GM18858 (cell line): ENCODE results near the gene LDLR.
"Not testable (repeated sequence)": the region's sequence is repeated elsewhere in the genome, so short reads cannot be mapped to it uniquely, and the experiment has no call there.

ENCODE experiments used
- ATAC-seq: cut with Tn5 transposase; IDR thresholded peaks from one replicate; pipeline ENCODE4 v1.9.1; 2021; ENCODE audit not compliant: unreplicated experiment

The LDLR gene

GRCh38 chr19:11103667-11104066 is 14.4 kb downstream of the LDLR start:
- ATAC-seq: not testable (repeated sequence)

DNA sequence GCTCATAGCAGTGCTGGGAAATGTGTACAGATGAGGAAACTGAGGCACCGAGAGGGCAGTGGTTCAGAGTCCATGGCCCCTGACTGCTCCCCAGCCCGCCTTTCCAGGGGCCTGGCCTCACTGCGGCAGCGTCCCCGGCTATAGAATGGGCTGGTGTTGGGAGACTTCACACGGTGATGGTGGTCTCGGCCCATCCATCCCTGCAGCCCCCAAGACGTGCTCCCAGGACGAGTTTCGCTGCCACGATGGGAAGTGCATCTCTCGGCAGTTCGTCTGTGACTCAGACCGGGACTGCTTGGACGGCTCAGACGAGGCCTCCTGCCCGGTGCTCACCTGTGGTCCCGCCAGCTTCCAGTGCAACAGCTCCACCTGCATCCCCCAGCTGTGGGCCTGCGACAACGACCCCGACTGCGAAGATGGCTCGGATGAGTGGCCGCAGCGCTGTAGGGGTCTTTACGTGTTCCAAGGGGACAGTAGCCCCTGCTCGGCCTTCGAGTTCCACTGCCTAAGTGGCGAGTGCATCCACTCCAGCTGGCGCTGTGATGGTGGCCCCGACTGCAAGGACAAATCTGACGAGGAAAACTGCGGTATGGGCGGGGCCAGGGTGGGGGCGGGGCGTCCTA is 15.9 kb downstream of the LDLR start:
- no peak for ATAC-seq

DNA sequence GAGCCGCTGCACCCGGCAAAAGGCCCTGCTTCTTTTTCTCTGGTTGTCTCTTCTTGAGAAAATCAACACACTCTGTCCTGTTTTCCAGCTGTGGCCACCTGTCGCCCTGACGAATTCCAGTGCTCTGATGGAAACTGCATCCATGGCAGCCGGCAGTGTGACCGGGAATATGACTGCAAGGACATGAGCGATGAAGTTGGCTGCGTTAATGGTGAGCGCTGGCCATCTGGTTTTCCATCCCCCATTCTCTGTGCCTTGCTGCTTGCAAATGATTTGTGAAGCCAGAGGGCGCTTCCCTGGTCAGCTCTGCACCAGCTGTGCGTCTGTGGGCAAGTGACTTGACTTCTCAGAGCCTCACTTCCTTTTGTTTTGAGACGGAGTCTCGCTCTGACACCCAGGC is 17.2 kb downstream of the LDLR start:
- ATAC-seq: no peak

- ATAC-seq: no peak
Measured at GRCh38 chr19:11108746-11109145, 19.5 kb downstream of the LDLR start.

GRCh38 chr19:11111117-11111770 is 22.0 kb downstream of the LDLR start:
- ATAC-seq: no peak

DNA sequence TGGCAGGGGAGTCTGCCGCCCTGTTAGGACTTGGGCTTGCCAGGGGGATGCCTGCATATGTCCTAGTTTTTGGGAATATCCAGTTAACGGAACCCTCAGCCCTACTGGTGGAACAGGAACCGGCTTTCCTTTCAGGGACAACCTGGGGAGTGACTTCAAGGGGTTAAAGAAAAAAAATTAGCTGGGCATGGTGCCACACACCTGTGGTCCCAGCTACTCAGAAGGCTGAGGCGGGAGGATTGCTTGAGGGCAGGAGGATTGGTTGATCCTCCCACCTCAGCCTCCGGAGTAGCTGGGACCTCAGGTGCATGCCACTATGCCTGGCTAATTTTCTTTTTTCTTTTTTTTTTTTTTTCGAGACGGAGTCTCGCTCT is 22.5 kb downstream of the LDLR start:
- no peak for ATAC-seq

GRCh38 chr19:11113140-11113708 is 24.0 kb downstream of the LDLR start:
- ATAC-seq: no peak

DNA sequence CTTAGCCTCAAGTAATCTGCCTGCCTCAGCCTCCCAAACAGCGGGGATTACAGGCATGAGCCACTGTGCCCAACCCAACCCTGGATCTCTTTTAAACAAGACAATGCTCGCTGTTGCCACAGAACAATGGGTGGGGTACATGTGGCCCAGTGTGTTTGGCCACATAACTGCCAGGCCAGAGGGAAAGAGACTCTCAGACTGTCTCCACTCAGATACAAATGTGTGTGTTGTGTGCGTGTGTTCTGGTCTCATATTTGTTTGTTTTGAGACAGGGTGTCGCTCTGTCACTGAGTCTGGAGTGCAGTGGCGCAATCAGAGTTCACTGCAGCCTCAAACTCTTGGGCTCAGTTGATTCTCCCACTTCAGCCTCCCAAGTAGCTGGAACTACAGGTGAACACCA is 25.8 kb downstream of the LDLR start:
- no peak for ATAC-seq

DNA sequence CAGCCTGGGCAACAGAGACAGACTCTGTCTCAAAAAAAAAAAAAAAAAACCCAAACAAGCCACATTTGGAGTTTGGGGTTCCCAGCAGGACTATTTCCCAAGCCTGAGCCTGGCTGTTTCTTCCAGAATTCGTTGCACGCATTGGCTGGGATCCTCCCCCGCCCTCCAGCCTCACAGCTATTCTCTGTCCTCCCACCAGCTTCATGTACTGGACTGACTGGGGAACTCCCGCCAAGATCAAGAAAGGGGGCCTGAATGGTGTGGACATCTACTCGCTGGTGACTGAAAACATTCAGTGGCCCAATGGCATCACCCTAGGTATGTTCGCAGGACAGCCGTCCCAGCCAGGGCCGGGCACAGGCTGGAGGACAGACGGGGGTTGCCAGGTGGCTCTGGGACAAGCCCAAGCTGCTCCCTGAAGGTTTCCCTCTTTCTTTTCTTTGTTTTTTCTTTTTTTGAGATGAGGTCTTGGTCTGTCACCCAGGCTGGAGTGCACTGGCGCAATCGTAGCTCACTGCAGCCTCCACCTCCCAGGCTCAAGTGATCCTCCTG is 26.7 kb downstream of the LDLR start:
- no peak for ATAC-seq

GRCh38 chr19:11116507-11116906 is 27.2 kb downstream of the LDLR start:
- ATAC-seq: no peak

DNA sequence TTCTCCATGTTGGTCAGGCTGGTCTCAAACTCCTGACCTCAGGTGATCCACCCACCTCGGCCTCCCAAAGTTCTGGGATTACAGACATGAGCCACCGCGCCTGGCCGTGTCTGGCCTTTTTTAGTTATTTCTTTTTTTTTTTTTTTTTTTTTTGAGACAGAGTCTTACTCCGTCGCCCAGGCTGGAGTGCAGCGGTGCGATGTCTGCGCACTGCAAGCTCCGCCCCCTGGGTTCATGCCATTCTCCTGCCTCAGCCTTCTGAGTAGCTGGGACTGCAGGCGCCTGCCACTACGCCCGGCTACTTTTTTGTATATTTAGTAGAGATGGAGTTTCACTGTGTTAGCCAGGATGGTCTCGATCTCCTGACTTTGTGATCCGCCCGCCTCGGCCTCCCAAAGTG is 32.7 kb downstream of the LDLR start:
- not testable (repeated sequence) for ATAC-seq

DNA sequence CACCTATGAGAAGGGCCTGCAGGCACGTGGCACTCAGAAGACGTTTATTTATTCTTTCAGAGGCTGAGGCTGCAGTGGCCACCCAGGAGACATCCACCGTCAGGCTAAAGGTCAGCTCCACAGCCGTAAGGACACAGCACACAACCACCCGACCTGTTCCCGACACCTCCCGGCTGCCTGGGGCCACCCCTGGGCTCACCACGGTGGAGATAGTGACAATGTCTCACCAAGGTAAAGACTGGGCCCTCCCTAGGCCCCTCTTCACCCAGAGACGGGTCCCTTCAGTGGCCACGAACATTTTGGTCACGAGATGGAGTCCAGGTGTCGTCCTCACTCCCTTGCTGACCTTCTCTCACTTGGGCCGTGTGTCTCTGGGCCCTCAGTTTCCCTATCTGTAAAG is 33.9 kb downstream of the LDLR start:
- ATAC-seq: no peak

GRCh38 chr19:11124157-11124556 is 34.9 kb downstream of the LDLR start:
- not testable (repeated sequence) for ATAC-seq

DNA sequence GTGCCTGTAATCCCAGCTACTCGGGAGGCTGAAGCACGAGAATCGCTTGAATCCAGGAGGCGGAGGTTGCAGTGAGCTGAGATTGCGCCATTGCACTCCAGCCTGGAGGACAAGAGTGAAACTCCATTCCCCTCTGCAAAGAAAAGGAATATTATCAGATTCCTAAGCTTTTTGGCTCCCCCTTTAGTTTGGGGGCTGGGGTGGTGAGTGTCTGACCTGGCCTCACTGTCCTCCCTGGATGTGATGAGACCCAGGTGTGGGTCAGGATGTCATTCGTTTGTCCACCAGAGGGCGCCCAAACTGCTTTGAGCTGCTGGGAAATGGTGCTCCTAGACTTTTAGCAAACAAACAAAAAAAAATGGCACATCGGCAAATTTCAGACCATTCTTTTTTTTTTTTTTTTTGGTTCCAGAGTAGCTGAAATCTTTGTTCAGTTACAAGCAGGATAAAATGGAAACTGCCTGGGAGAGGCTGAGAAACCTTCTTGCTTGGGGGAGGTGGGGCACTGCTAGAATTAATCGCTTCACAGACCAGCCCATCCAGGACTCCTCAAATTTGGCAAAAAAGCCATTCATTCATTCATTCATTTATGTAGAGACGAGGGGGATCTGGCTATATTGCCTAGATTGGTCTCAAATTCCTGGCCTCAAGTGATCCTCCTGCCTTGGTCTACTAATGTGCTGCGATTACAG is 36.9 kb downstream of the LDLR start:
- ATAC-seq: no peak

GRCh38 chr19:11127905-11128304 is 38.6 kb downstream of the LDLR start:
- no peak for ATAC-seq

DNA sequence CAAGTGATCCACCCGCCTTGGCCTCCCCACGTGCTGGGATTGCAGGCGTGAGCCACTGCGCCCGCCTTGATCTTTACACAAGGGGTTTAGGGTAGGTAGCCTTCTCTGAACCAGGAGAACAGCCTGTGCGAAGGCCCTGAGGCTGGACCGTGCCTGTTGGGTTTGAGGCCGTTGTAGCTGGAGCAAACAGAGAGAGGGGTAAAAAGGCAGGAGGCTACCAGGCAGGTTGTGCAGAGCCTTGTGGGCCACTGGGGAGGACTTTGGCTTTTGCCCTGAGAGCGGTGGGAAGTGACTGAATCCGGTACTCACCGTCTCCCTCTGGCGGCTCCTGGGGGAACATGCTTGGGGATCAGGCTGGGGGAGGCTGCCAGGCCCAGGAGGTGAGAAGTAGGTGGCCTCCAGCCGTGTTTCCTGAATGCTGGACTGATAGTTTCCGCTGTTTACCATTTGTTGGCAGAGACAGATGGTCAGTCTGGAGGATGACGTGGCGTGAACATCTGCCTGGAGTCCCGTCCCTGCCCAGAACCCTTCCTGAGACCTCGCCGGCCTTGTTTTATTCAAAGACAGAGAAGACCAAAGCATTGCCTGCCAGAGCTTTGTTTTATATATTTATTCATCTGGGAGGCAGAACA is 41.7 kb downstream of the LDLR start:
- ATAC-seq: no peak

DNA sequence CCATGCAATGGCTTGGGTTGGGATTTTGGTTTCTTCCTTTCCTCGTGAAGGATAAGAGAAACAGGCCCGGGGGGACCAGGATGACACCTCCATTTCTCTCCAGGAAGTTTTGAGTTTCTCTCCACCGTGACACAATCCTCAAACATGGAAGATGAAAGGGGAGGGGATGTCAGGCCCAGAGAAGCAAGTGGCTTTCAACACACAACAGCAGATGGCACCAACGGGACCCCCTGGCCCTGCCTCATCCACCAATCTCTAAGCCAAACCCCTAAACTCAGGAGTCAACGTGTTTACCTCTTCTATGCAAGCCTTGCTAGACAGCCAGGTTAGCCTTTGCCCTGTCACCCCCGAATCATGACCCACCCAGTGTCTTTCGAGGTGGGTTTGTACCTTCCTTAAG is 42.2 kb downstream of the LDLR start:
- no peak for ATAC-seq

DNA sequence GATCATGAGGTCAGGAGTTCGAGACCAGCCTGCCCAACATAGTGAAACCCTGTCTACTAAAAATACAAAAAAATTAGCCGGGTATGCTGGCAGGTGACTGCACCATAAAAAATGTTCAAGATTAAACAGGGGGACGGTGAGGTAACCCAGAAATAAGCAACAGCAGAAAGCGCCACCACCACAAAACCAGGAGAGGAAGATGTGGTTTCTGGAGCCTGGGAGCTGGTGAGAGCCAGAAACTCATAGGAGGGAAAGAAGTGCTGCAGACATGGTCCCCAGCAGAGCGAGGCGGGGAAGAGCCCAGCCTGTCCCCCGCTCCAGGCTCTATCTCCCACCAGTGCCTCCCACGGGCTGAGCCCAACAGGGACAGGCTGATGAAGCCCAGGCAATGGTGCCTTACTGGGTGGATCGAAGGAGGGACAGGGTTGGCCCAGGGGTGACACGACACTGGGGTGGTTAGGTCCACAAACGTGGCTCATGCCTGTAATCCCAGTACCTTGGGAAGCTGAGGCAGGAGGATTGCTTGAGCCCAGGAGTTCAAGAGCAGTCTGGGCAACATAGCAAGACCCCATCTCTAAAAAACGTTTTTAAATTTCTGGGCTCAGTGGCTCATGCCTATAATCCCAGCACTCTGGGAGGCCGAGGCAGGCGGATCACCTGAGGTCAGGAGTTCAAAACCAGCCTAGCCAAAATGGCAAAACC is 47.3 kb downstream of the LDLR start:
- ATAC-seq: no peak

DNA sequence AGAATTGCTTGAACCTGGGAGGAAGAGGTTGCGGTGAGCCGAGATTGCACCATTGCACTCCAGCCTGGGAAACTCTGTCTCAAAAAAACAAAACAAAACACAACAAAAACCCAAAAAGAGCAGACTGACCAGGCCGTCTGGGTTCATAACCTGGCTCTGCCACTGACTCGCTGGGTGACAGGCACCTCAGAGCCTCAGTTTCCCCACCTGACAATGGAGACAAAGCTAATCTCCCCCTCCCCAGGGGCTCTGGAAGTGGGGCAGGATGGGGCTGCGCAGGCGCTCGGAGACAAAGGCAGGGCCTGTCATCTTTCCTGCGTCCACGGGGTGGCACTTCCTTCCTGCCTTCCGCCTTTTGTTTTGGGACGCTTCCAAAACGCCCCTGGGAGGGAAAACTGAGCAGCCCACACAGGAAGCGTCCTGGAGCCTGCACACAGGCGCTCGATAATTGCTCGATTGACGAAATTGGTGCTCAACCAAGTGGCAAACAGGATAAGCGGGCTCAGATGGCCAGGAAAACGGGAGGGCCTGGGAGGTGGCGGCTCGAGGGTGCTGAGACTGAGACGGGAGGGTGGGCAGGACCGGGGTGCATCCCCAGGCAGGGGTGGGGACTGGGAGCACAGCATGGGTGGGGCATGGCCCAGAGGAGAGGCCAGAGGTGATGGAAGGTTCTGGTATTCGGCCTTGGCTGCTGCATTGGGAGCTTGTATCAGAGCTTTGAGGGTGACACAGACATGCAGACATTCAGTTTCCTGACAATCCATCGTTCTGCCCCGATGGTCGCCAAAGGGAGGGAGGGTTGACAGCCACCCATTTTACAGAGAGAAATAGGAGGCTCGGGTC is 48.5 kb downstream of the LDLR start:
- ATAC-seq: no peak
